Liver (tissue), 9 donors: Measurements from ENCODE around the gene YIPF1. TPM values are rescaled to one million over a fixed set of nuclear protein-coding genes. Genes with fewer than 3 reads are reported as not detected.

Source experiments
- DNase-seq: peaks from one replicate; pipeline ENCODE4 v3.0.0-alpha.2; 2017; ENCODE audit warnings: low spot score
- H3K27ac ChIP-seq, 2 donors: one replicate each; pipeline ENCODE4 v1.7.0; 2013; ENCODE audit warnings: inconsistent platforms in 2 of 2, low read length in 2 of 2, control low read depth in 1 of 2, low read depth in 1 of 2, mild to moderate bottlenecking in 1 of 2
- H3K27me3 ChIP-seq, 4 donors: one replicate each; pipeline versions ENCODE4 v1.6.1 to v1.7.0; 2013; ENCODE audit warnings: low read length in 3 of 4, inconsistent platforms in 1 of 4, mild to moderate bottlenecking in 1 of 4, moderate library complexity in 1 of 4; ENCODE audit not compliant: control insufficient read depth in 4 of 4, insufficient read depth in 4 of 4
- H3K36me3 ChIP-seq, 4 donors: one replicate each; pipeline versions ENCODE4 v1.6.1 to v1.7.0; 2013; ENCODE audit warnings: low read length in 3 of 4, mild to moderate bottlenecking in 3 of 4, low read depth in 1 of 4, moderate library complexity in 1 of 4; ENCODE audit not compliant: control insufficient read depth in 4 of 4, insufficient read depth in 3 of 4
- H3K4me1 ChIP-seq, 4 donors: one replicate each; pipeline versions ENCODE4 v1.6.1 to v1.7.0; 2013; ENCODE audit warnings: low read length in 3 of 4, mild to moderate bottlenecking in 3 of 4, moderate library complexity in 1 of 4; ENCODE audit not compliant: control insufficient read depth in 4 of 4, insufficient read depth in 4 of 4
- H3K4me3 ChIP-seq, 3 donors: one replicate each; pipeline versions ENCODE4 v1.6.1 to v1.7.0; 2013; ENCODE audit warnings: low read length in 3 of 3, control low read depth in 1 of 3, low read depth in 1 of 3, mild to moderate bottlenecking in 1 of 3
- H3K9ac ChIP-seq, 2 donors: one replicate each; pipeline ENCODE4 v1.7.0; 2013; ENCODE audit warnings: low read length in 2 of 2, mild to moderate bottlenecking in 2 of 2, moderate library complexity in 2 of 2, control low read depth in 1 of 2, low read depth in 1 of 2
- H3K9me3 ChIP-seq, 4 donors: one replicate each; pipeline versions ENCODE4 v1.6.1 to v1.7.0; 2013; ENCODE audit warnings: low read length in 3 of 4; ENCODE audit not compliant: control insufficient read depth in 4 of 4
- EGR1 ChIP-seq, 2 donors: IDR thresholded peaks; 2 replicates each; pipeline ENCODE4 v1.6.1; 2016 to 2018; ENCODE audit warnings: antibody characterized with exemption in 2 of 2, low read depth in 2 of 2
- FOXA1 ChIP-seq: IDR thresholded peaks from 2 replicates; pipeline ENCODE4 v1.6.1; 2016; ENCODE audit warnings: antibody characterized with exemption
- FOXA2 ChIP-seq: IDR thresholded peaks from 2 replicates; pipeline ENCODE4 v1.6.1; 2016; ENCODE audit warnings: antibody characterized with exemption
- GABPA ChIP-seq, 2 donors: IDR thresholded peaks in 1 of 2; conservative IDR thresholded peaks in 1 of 2; 2 replicates each; pipeline ENCODE4 v1.6.1; 2016; ENCODE audit warnings: antibody characterized with exemption in 2 of 2, mild to moderate bottlenecking in 1 of 2, moderate library complexity in 1 of 2
- HNF4A ChIP-seq, 2 donors: conservative IDR thresholded peaks; 2 replicates each; pipeline ENCODE4 v1.6.1; 2016; ENCODE audit warnings: antibody characterized with exemption in 2 of 2, mild to moderate bottlenecking in 2 of 2
- HNF4G ChIP-seq: IDR thresholded peaks from 2 replicates; pipeline ENCODE4 v1.6.1; 2016; ENCODE audit warnings: antibody characterized with exemption
- JUND ChIP-seq, 2 donors: IDR thresholded peaks; 2 replicates each; pipeline ENCODE4 v1.6.1; 2016; ENCODE audit warnings: antibody characterized with exemption in 2 of 2
- NR2F2 ChIP-seq: IDR thresholded peaks from 2 replicates; pipeline ENCODE4 v1.6.1; 2016; ENCODE audit warnings: antibody characterized with exemption
- RAD21 ChIP-seq, 2 donors: IDR thresholded peaks; 2 replicates each; pipeline ENCODE4 v1.6.1; 2016; ENCODE audit warnings: antibody characterized with exemption in 2 of 2, mild to moderate bottlenecking in 2 of 2
- REST ChIP-seq: IDR thresholded peaks from 2 replicates; pipeline ENCODE4 v1.6.1; 2016; ENCODE audit warnings: antibody characterized with exemption, mild to moderate bottlenecking
- TAF1 ChIP-seq: conservative IDR thresholded peaks from 2 replicates; pipeline ENCODE4 v1.6.1; 2016; ENCODE audit warnings: antibody characterized with exemption, mild to moderate bottlenecking
- YY1 ChIP-seq: IDR thresholded peaks from 2 replicates; pipeline ENCODE4 v1.6.1; 2016; ENCODE audit warnings: antibody characterized with exemption, mild to moderate bottlenecking
- ZBTB33 ChIP-seq: IDR thresholded peaks from 2 replicates; pipeline ENCODE4 v1.6.1; 2016; ENCODE audit warnings: antibody characterized with exemption
- WGBS: extraction: QIAGEN DNeasy Blood & Tissue Kit; methylation state at CpG from one replicate; pipeline ENCODE4 v1.1.7; 2013; 5-methylcytosine and 5-hydroxymethylcytosine counted together
- polyA plus RNA-seq, 2 donors: library from polyadenylated mRNA; stranded (reverse) in 1 of 2; unstranded in 1 of 2; fragments of 200-250 nt in 1 of 2; fragments of >200 nt in 1 of 2; fragmentation: Nextera tagmentation in 1 of 2; extraction: Ambion mirVana in 1 of 2; gene quantifications; one replicate each; pipeline versions ENCODE4 v1.2.1 to v1.2.3, GENCODE V29; 2013 to 2015
- total RNA-seq, 2 donors: library from RNA; depleted of rRNA; stranded (reverse); fragments of >200 nt; gene quantifications; one replicate each; pipeline ENCODE4 v1.2.3, GENCODE V29; 2014
- TF ChIP-seq, protein P1 (sequence below): IDR thresholded peaks from 2 replicates; pipeline ENCODE4 v1.6.1; 2016; ENCODE audit warnings: antibody characterized with exemption
- TF ChIP-seq, protein P2 (sequence below): IDR thresholded peaks from 2 replicates; pipeline ENCODE4 v1.6.1; 2016; ENCODE audit warnings: antibody characterized with exemption
- donor health status: healthy.
- donor health status: healthy.
- donor health status: healthy.
- donor health status: healthy.
- donor health status: healthy.

Gene YIPF1
- total and polyA plus RNA-seq, 4 donors, result 19.9 to 29.6 (median 28.1) TPM

DNA sequence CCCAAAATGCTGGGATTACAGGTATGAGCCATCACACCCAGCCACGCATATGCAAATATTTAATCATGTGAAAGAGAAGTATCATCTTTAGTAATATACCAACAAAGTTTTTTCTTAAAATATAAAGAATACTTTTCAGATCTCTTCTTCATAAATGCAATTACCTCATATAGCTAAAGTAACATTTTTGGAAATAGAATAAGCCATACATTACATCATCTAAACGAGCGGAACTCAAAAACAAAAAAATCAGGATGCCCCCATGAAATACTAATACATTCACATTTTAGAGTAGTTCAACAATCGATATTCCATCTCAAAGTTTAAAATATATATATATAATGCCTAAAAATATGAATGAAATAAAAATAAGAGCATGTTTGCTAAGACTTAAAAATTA lies 56.2 kb downstream of the YIPF1 start (continued):
- TF ChIP-seq REST, result no peak
- no peak for TF ChIP-seq FOXA1

- no peak for DNase-seq
- Histone ChIP-seq H3K36me3 (peaks cover 2 to 23% (median 12%) of the 10 kb centered on the region in 4 donors), H3K27me3 (no peaks in the 10 kb centered on the region), H3K4me1 (no peaks in the 10 kb centered on the region), H3K9ac (no peak overlapping the region), H3K4me3 (no peak overlapping the region), H3K9me3 (no peaks in the 10 kb centered on the region), H3K27ac (no peak overlapping the region)
- TF ChIP-seq EGR1 (IDR thresholded peaks at IDR 0.05; ENCODE audit: low read depth in 2 of 2) (no peak), RAD21 (IDR thresholded peaks at IDR 0.05) (no peak), TAF1 (no peak), YY1 (no peak)
- TF ChIP-seq, protein P1, sequence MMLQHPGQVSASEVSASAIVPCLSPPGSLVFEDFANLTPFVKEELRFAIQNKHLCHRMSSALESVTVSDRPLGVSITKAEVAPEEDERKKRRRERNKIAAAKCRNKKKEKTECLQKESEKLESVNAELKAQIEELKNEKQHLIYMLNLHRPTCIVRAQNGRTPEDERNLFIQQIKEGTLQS, result no peak
- over 99% methylated on average over 2 of the region's 2 CpGs for WGBS
Measured at GRCh38 chr1:53826367-53826766, 63.2 kb downstream of the YIPF1 start.

DNA sequence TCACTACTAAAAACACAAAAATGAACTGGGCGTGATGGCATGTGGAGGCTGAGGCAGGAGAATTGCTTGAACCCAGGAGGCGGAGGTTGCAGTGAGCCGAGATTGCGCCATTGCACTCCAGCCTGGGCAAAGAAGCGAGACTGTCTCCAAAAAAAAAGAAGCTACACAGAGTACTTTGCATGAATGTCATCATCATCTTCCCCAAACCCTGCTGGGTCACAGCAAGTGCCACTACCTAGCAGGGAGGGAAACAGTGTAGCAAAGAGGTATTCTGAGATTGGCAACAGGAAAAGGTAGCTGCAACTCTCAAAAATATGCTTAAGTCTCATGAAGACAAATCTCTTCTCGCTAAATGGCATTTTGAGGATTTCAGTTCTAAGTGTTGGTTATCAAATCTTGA lies 64.3 kb downstream of the YIPF1 start:
- H3K27ac ChIP-seq, result no peak overlapping the region
- TF ChIP-seq GABPA (IDR thresholded peaks at IDR 0.05 in 1 of 2, conservative IDR thresholded peaks at IDR 0.05 in 1 of 2) (no peak), ZBTB33 (no peak), NR2F2 (no peak), YY1 (no peak), HNF4G (no peak), HNF4A (conservative IDR thresholded peaks at IDR 0.05) (no peak), RAD21 (IDR thresholded peaks at IDR 0.05) (no peak), EGR1 (IDR thresholded peaks at IDR 0.05; ENCODE audit: low read depth in 2 of 2) (no peak), JUND (IDR thresholded peaks at IDR 0.05) (no peak), FOXA2 (no peak), TAF1 (no peak)
- TF ChIP-seq, protein P2, sequence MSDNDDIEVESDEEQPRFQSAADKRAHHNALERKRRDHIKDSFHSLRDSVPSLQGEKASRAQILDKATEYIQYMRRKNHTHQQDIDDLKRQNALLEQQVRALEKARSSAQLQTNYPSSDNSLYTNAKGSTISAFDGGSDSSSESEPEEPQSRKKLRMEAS, result no peak
- H3K9me3 ChIP-seq, result no peaks in the 10 kb centered on the region
- no peak overlapping the region for H3K4me3 ChIP-seq
- DNase-seq, result no peak
- no peaks in the 10 kb centered on the region for H3K27me3 ChIP-seq
- peaks cover 0 to 23% (median 12%) of the 10 kb centered on the region in 4 donors for H3K36me3 ChIP-seq
- WGBS, result 97% methylated on average over 6 of the region's 6 CpGs
- no peaks in the 10 kb centered on the region for H3K4me1 ChIP-seq
- H3K9ac ChIP-seq, result no peak overlapping the region
